GM19035 (cell line): ENCODE measurements around the gene DAPK1.

Experiments
- ATAC-seq: cut with Tn5 transposase; IDR thresholded peaks from one replicate; pipeline ENCODE4 v1.9.1; 2021; ENCODE audit not compliant: unreplicated experiment

Gene DAPK1

GRCh38 chr9:87564791-87565241, 67.1 kb downstream of the DAPK1 start:
- ATAC-seq, result no peak

- no peak for ATAC-seq
Measured at GRCh38 chr9:87567001-87567400, 69.3 kb downstream of the DAPK1 start.

DNA sequence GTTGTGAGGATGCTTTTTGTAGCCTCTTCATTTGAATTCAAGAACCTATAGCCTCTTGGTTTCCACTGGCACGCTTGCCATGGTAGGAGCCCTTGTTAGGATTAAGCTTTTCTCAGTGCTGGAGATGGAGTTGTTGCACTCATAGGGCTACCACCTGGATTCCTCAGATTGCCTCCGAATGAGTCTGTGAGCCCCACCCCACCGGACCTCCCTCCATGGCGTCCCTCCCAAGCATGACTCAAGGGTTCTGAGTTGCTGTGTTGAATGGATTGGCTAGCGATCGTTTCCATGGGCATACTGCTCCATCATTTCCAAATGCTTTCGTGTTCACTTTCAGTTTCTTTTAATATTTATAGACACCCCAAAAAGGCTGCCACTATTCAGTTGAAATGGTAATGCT, 69.9 kb downstream of the DAPK1 start:
- no peak for ATAC-seq

GRCh38 chr9:87567983-87568382, 70.3 kb downstream of the DAPK1 start:
- no peak for ATAC-seq

DNA sequence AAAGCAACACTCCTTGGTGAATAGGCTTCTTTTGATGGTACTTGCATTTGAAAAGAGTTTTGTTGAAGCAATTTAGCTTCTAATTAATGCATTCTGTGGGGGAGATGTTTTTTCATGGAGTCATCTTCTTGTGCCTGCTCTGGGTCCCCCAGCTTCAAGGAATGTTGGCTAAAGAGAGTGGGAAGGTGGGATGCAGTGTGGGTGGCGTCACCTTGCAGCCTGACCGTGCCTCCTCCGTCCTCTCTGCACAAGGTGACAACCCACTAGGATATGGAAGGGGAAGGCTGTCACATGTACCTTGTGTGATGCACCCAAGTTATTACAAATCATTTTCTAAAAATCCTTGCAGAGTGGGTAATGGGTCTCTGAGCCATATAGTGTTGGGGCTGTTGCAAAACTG, 70.7 kb downstream of the DAPK1 start:
- no peak for ATAC-seq

GRCh38 chr9:87569008-87569509, 71.4 kb downstream of the DAPK1 start:
- no peak for ATAC-seq

GRCh38 chr9:87569518-87569917, 71.9 kb downstream of the DAPK1 start:
- ATAC-seq, result no peak

DNA sequence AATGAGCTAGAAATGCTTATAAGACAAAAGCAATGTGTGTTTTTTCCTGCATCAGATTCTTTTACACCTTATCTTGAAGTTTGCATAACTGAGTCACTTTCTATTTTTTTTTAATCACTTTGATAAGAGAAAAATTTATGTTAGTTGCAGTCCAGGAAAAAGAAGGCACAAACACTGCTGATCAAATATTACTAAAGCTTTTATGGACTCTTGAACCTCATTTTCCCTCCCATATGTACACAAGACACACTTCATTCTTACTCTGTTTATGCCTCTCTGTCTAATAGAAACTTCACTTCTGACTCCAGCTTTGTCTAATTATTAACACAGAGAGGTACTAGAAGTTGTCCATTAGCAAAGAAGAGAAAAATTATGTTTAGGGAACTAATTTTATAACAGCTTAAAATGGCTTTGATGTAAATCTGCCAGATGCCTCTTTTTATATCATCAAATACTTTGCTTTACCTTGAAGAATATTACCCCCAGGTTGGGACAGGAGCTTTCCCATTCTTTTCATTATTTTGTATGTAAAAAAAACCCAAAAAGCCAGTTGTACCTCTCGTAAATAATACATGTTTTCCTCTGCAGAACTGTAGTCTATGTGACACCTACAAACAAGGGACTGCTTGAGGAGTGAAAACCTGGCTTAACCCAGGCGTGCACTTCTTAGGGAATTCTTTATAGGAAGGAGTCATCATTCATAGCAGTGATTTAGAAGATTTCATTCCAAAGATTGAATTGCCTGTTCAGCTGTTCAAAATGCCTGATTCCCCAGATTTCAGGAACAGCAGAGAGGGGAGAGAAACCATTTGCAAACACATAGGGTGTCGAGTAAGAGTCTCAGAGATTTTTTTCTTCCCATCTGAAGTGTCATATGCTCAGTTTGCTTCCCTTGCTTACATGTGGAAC, 72.6 kb downstream of the DAPK1 start:
- ATAC-seq, result no peak

DNA sequence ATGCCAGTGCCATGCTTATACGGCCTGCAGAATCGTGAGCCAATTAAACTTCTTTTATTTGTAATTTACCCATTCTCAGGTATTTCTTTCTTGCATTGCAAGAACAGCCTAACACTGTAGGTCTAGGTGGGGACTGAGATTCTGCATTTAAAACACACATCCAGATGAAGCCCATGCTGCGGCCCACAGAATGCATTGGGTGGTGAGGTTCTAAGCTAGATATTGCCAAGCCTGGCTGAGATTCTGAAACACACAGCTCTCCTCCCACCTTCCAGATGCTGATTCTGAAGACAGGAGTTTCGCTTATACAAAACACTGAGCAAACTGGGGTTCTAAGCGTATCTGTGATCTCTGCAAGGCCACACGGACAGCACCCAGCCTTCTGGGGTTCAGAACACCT, 75.1 kb downstream of the DAPK1 start:
- no peak for ATAC-seq

- no peak for ATAC-seq
Measured at GRCh38 chr9:87573841-87574342, 76.2 kb downstream of the DAPK1 start.

DNA sequence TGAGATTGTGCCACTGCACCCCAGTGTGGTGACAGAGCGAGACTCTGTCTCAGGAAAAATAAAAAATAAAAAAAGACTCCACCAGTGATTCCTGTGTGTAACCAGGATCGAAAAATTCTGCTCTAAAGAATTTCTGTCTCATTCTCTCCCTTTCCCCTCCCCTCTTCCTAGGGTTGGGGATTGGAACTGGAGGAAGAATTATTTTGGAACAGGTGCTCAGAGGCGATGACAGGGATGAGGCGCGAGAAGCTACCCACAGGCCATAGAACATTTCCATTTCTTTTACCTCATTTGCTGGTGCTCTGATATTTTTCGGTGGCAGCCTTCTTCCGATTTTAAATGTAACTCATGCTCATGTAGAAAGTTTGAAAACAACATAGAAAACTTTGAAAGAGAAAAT, 80.1 kb downstream of the DAPK1 start:
- no peak for ATAC-seq

- ATAC-seq, result no peak
Measured at GRCh38 chr9:87578625-87579024, 81.0 kb downstream of the DAPK1 start.

GRCh38 chr9:87579781-87580541, 82.3 kb downstream of the DAPK1 start:
- ATAC-seq, result no peak

GRCh38 chr9:87580941-87581438, 83.3 kb downstream of the DAPK1 start:
- no peak for ATAC-seq

GRCh38 chr9:87581513-87581912, 83.8 kb downstream of the DAPK1 start:
- ATAC-seq, result no peak

DNA sequence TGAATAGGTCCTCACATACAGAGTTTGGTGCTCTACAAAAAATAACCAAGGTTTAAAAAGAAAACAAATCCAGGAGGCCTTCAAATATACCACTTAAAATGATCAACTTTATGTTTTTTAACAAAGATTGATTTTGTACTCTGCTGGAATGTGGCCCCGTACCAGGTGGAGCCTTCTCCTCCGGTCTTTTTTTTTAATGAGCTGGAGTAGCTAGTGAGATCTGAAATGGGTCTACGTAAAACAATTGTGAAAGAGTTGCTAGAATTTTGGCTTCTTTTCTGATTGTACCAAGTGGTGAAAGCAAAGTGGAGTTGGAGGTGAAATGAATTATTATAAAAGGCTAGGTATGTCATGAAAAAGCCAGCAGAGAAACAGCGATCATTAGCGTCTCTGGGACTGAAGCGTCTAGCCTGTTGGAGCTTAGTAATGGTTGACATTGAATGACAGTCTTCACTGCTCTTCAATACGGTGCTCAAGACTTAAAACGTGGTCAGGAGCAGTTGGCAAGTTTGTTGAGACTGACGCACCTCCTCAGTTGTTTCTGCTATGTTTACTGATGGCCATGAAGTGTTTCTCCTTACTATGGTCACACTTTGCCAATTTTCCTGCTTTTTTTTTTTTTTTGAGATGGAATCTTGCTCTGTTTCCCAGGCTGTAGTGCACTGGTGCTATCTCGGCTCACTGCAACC, 84.4 kb downstream of the DAPK1 start:
- ATAC-seq, result no peak

- no peak for ATAC-seq
Measured at GRCh38 chr9:87584326-87584725, 86.7 kb downstream of the DAPK1 start.

DNA sequence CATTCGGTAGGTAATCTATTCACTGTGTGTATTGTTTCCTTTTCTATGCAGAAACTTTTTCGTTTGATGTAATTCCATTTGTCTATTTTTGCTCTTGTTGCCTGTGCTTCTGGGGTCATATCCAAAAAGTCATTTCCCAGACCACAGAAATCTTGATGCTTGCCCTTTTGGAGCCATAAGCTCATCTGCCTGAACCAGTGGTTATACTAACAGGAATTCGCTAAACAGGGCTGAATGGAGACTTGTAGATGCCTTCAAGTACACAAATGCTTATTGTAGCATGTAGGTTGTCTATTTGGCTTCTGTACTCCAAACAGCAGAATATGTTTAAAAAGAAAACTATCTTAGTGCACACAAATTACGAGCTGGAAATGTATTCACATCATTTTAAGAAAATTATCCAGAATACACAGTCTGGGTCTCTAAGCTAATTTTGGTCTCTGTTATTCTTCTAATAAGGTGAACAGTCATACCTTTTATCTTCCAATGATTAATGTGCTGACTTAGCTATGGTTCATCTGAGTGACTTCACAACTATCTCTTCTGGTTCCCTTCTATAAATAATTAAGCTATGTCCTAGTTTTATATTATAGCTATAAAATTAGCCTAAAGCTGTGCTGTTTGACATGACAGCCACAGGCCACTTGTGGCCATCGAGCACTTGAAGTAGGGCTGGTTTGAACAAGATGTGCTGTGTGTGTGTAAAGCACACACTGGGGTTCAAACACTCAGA, 87.6 kb downstream of the DAPK1 start:
- ATAC-seq, result no peak

DNA sequence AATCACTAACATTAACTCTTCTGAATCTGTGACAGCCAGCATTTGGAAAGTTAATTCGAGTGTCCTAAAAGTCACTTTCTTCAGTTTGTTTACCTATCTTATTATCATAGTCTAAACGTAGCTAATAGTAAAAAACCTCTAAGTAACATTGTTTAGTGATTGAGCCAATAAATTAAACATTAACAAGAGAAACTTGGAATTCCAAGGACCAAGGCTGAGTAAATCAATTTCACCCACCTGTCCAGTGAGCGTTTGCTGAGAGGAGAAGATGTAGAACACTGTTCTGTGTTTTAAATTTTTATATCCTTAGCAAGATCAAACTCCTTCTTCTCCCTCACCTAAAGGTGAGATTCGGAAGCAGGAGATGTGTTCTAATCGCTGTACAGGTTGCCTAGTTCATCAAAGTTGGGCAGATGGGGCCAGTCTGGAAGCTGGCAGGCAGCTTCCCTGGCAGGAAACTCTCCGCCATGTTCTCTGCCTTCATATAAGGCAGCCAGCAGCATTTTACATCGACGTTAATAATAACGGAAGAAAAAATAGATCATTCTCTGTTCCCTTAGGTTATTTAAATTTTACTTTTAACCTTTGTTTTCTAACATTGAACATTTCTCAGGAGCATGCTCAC, 89.2 kb downstream of the DAPK1 start:
- no peak for ATAC-seq

- ATAC-seq, result no peak
Measured at GRCh38 chr9:87587356-87587745, 89.7 kb downstream of the DAPK1 start.
